ENCODE data around the gene NANOS2.

GRCh38 chr19:45929247-45929646 is 14.7 kb upstream of the NANOS2 start:
- TF ChIP-seq MXI1 (IDR thresholded peaks at IDR 0.05; ENCODE audit: borderline replicate concordance, low read depth, low read length) (no peak), CTCF (conservative IDR thresholded peaks at IDR 0.05; ENCODE audit: low read depth, low read length) (no peak), POLR2A (IDR thresholded peaks at IDR 0.05; ENCODE audit: low read depth, low read length) (no peak), ELK1 (IDR thresholded peaks at IDR 0.05; ENCODE audit: borderline replicate concordance, low read depth, low read length) (no peak), RCOR1 (IDR thresholded peaks at IDR 0.05; ENCODE audit: insufficient replicate concordance, low read length) (no peak), USF2 (IDR thresholded peaks at IDR 0.05; ENCODE audit: low read depth, low read length) (no peak), MAZ (IDR thresholded peaks at IDR 0.05; ENCODE audit: borderline replicate concordance, low read depth, low read length) (no peak), MAFK (IDR thresholded peaks at IDR 0.05; ENCODE audit: low read depth, low read length) (no peak), BHLHE40 (IDR thresholded peaks at IDR 0.05; ENCODE audit: low read depth, low read length) (no peak), SMC3 (IDR thresholded peaks at IDR 0.05; ENCODE audit: low read depth, low read length) (no peak), CHD1 (IDR thresholded peaks at IDR 0.05; ENCODE audit: low read depth, low read length) (no peak)
